ENCODE measurements around the gene FUBP1.

The FUBP1 gene

DNA sequence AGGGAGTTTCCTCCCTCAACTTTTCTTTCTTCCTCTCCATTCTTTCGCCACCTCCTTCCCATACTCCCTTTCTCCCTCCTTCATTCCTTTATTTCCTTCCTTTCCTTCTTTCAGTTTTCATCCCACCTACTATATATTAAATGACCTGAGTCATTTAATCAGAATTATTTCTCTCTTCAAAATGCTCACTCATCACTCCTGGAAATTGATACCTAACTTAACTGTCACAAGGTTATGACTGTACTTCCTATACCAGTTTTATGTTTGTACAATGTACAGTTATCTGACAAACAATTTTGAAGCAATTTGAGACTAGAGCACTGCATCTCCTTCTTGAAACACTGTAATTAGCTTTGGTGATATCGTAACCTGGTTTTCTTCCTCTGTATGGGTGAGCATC is 49.1 kb downstream of the FUBP1 start:
- Histone ChIP-seq H3K9ac (ENCODE audit: low read length) (no peak overlapping the region), H3K9me3 (ENCODE audit: control insufficient read depth, low read length) (no peaks in the 10 kb centered on the region), H2BK12ac (ENCODE audit: low read length in 2 of 2) (no peak overlapping the region), H3K36me3 (ENCODE audit: control insufficient read depth in 1 of 2, insufficient read depth in 2 of 2, low read depth in 1 of 2, low read length in 2 of 2) (peaks cover 11 to 50% of the 10 kb centered on the region in 2 experiments), H3K4ac (ENCODE audit: low read depth in 1 of 2, low read length in 2 of 2) (no peak overlapping the region), H2BK5ac (ENCODE audit: low read depth, low read length, poor library complexity, severe bottlenecking) (no peak overlapping the region), H3K27me3 (ENCODE audit: control insufficient read depth in 1 of 2, insufficient read depth in 1 of 2, low read length in 2 of 2) (no peaks in the 10 kb centered on the region), H2BK15ac (ENCODE audit: low read depth, poor library complexity, severe bottlenecking) (no peak overlapping the region), H3K79me1 (replicated peaks; ENCODE audit: low read length, poor library complexity, severe bottlenecking) (peaks cover 10% of the 10 kb centered on the region), H3K4me2 (ENCODE audit: low read length, poor library complexity, severe bottlenecking) (no peak overlapping the region), H4K8ac (ENCODE audit: low read length) (no peak overlapping the region), H3K4me3 (ENCODE audit: insufficient read depth in 1 of 2, low read depth in 1 of 2, low read length in 2 of 2) (no peak overlapping the region), H3K23ac (ENCODE audit: low read length in 2 of 2) (no peak overlapping the region), H4K91ac (ENCODE audit: low read length) (no peak overlapping the region), H3K4me1 (ENCODE audit: control insufficient read depth, insufficient read depth, low read depth, low read length) (peaks cover 3% of the 10 kb centered on the region), H3K18ac (ENCODE audit: low read depth in 1 of 2, low read length in 2 of 2) (no peak overlapping the region), H3K14ac (ENCODE audit: low read length in 2 of 2) (no peak overlapping the region), H3K27ac (ENCODE audit: low read length, poor library complexity, severe bottlenecking) (no peak overlapping the region), H2AK5ac (ENCODE audit: low read length, severe bottlenecking) (no peak overlapping the region), H2AFZ (ENCODE audit: low read depth, low read length) (no peak overlapping the region), H2BK120ac (ENCODE audit: low read depth, low read length) (no peak overlapping the region)
- no peak for DNase-seq
- 100% methylated on average over 2 of the region's 2 CpGs for WGBS

DNA sequence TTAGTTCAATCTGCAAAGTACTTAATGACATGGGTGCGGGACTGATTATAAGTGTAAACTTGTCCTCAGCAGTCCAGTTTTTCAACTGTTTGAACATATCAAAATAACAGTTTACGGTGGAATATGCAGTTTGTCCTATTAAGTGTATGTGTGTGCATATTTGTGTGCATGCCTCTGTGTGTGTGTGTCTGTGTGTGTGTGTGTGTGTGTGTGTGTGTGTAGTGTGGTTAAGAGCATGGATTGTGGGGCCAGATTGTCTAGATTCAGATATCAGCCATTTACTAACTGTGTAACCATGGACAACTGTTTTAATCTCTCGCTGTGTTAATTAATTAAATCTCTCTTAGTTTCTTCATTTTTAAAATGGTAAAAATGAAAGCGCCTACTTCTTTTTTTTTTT is 51.5 kb downstream of the FUBP1 start:
- H3K9me3 ChIP-seq (ENCODE audit: control insufficient read depth, low read length), result no peaks in the 10 kb centered on the region
- H3K79me1 ChIP-seq (replicated peaks; ENCODE audit: low read length, poor library complexity, severe bottlenecking), result peaks cover 3% of the 10 kb centered on the region
- no peaks in the 10 kb centered on the region for H3K4me1 ChIP-seq (ENCODE audit: control insufficient read depth, insufficient read depth, low read depth, low read length)
- H3K27me3 ChIP-seq (ENCODE audit: control insufficient read depth in 1 of 2, insufficient read depth in 1 of 2, low read length in 2 of 2), result no peaks in the 10 kb centered on the region
- WGBS, result 100% methylated on average over 2 of the region's 4 CpGs
- no peak overlapping the region for H2AFZ ChIP-seq (ENCODE audit: low read depth, low read length)
- H2BK15ac ChIP-seq (ENCODE audit: low read depth, poor library complexity, severe bottlenecking), result no peak overlapping the region
- no peak for DNase-seq
- H3K18ac ChIP-seq (ENCODE audit: low read depth in 1 of 2, low read length in 2 of 2), result no peak overlapping the region
- no peak overlapping the region for H2AK5ac ChIP-seq (ENCODE audit: low read length, severe bottlenecking)
- H3K36me3 ChIP-seq (ENCODE audit: control insufficient read depth in 1 of 2, insufficient read depth in 2 of 2, low read depth in 1 of 2, low read length in 2 of 2), result peaks cover 6 to 55% of the 10 kb centered on the region in 2 experiments
- H3K4me2 ChIP-seq (ENCODE audit: low read length, poor library complexity, severe bottlenecking), result no peak overlapping the region
- no peak overlapping the region for H2BK120ac ChIP-seq (ENCODE audit: low read depth, low read length)
- H2BK12ac ChIP-seq (ENCODE audit: low read length in 2 of 2), result no peak overlapping the region
- no peak overlapping the region for H3K23ac ChIP-seq (ENCODE audit: low read length in 2 of 2)
- no peak overlapping the region for H4K91ac ChIP-seq (ENCODE audit: low read length)
- no peak overlapping the region for H3K4me3 ChIP-seq (ENCODE audit: insufficient read depth in 1 of 2, low read depth in 1 of 2, low read length in 2 of 2)
- H3K14ac ChIP-seq (ENCODE audit: low read length in 2 of 2), result no peak overlapping the region
- no peak overlapping the region for H3K27ac ChIP-seq (ENCODE audit: low read length, poor library complexity, severe bottlenecking)
- no peak overlapping the region for H2BK5ac ChIP-seq (ENCODE audit: low read depth, low read length, poor library complexity, severe bottlenecking)
- no peak overlapping the region for H4K8ac ChIP-seq (ENCODE audit: low read length)
- H3K4ac ChIP-seq (ENCODE audit: low read depth in 1 of 2, low read length in 2 of 2), result no peak overlapping the region
- no peak overlapping the region for H3K9ac ChIP-seq (ENCODE audit: low read length)

DNA sequence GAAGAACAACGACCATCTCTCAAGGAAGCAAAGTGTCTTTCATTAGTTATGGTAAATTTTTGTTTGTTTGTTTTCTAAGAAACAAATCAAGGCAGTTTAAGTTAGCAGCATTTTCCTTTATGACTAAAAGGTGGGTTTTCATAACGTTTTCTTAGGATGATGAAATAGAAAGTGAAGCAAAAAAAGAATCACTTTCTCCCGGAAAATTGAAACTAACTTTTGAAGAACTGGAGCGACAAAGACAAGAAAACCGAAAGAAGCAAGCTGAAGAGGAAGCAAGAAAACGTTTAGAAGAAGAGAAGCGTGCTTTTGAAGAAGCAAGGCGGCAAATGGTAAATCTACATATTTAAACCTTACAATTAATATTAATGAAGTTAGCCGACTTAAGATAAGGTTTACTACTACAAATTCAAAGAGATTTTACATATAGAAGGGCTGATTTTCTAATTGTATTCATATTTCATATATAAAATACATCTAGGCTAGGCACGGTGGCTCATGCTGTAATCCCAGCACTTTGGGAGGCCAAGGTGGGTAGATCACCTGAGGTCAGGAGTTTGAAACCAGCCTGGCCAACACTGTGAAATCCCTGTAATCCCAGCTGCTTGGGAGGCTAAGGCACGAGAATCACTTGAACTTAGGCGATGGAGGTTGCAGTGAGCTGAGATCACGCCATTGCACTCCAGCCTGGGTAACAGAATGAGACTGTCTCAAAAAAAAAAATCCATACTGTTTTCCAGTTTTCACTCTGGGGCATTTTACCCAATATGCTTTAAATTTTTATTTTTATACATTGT is 52.1 kb downstream of the FUBP1 start:
- WGBS, result 86% methylated on average over 9 of the region's 13 CpGs
- no peak overlapping the region for H3K9ac ChIP-seq (ENCODE audit: low read length)
- H2BK12ac ChIP-seq (ENCODE audit: low read length in 2 of 2), result no peak overlapping the region
- no peak overlapping the region for H2BK120ac ChIP-seq (ENCODE audit: low read depth, low read length)
- H3K14ac ChIP-seq (ENCODE audit: low read length in 2 of 2), result no peak overlapping the region
- no peak overlapping the region for H4K8ac ChIP-seq (ENCODE audit: low read length)
- H4K91ac ChIP-seq (ENCODE audit: low read length), result no peak overlapping the region
- H3K36me3 ChIP-seq (ENCODE audit: control insufficient read depth in 1 of 2, insufficient read depth in 2 of 2, low read depth in 1 of 2, low read length in 2 of 2), result peaks cover 7 to 55% of the 10 kb centered on the region in 2 experiments
- no peaks in the 10 kb centered on the region for H3K9me3 ChIP-seq (ENCODE audit: control insufficient read depth, low read length)
- no peak overlapping the region for H2BK5ac ChIP-seq (ENCODE audit: low read depth, low read length, poor library complexity, severe bottlenecking)
- H3K4me2 ChIP-seq (ENCODE audit: low read length, poor library complexity, severe bottlenecking), result no peak overlapping the region
- no peak overlapping the region for H3K4ac ChIP-seq (ENCODE audit: low read depth in 1 of 2, low read length in 2 of 2)
- H3K4me1 ChIP-seq (ENCODE audit: control insufficient read depth, insufficient read depth, low read depth, low read length), result no peaks in the 10 kb centered on the region
- H2BK15ac ChIP-seq (ENCODE audit: low read depth, poor library complexity, severe bottlenecking), result no peak overlapping the region
- H3K27ac ChIP-seq (ENCODE audit: low read length, poor library complexity, severe bottlenecking), result no peak overlapping the region
- H3K18ac ChIP-seq (ENCODE audit: low read depth in 1 of 2, low read length in 2 of 2), result no peak overlapping the region
- H3K27me3 ChIP-seq (ENCODE audit: control insufficient read depth in 1 of 2, insufficient read depth in 1 of 2, low read length in 2 of 2), result no peaks in the 10 kb centered on the region
- H2AFZ ChIP-seq (ENCODE audit: low read depth, low read length), result no peak overlapping the region
- H3K4me3 ChIP-seq (ENCODE audit: insufficient read depth in 1 of 2, low read depth in 1 of 2, low read length in 2 of 2), result no peak overlapping the region
- no peak for DNase-seq
- no peak overlapping the region for H2AK5ac ChIP-seq (ENCODE audit: low read length, severe bottlenecking)
- peaks cover 4% of the 10 kb centered on the region for H3K79me1 ChIP-seq (replicated peaks; ENCODE audit: low read length, poor library complexity, severe bottlenecking)
- no peak overlapping the region for H3K23ac ChIP-seq (ENCODE audit: low read length in 2 of 2)

DNA sequence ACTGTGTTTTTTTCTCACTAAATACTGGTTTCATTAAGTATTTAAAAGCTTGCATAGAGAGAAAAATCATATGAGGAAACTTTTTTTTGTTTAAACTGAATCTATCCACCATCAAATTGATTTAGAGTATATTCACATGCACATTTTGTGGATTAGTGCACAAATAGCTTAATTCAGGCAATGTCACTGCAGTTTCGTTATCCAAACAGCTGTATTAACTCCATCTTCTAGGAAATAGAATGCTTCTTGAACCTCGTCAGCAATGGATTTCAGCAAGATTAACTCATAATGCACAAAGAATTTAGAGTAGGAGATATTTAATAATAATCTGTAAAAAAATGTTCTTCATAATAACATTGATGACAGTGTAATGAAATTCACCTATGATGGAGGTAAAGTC is 52.9 kb downstream of the FUBP1 start:
- Histone ChIP-seq H2BK5ac (ENCODE audit: low read depth, low read length, poor library complexity, severe bottlenecking) (no peak overlapping the region), H3K9ac (ENCODE audit: low read length) (no peak overlapping the region), H3K4me2 (ENCODE audit: low read length, poor library complexity, severe bottlenecking) (no peak overlapping the region), H3K27me3 (ENCODE audit: control insufficient read depth in 1 of 2, insufficient read depth in 1 of 2, low read length in 2 of 2) (no peaks in the 10 kb centered on the region), H4K8ac (ENCODE audit: low read length) (no peak overlapping the region), H4K91ac (ENCODE audit: low read length) (no peak overlapping the region), H2BK120ac (ENCODE audit: low read depth, low read length) (no peak overlapping the region), H2AK5ac (ENCODE audit: low read length, severe bottlenecking) (no peak overlapping the region), H3K14ac (ENCODE audit: low read length in 2 of 2) (no peak overlapping the region), H3K27ac (ENCODE audit: low read length, poor library complexity, severe bottlenecking) (no peak overlapping the region), H3K36me3 (ENCODE audit: control insufficient read depth in 1 of 2, insufficient read depth in 2 of 2, low read depth in 1 of 2, low read length in 2 of 2) (peaks cover 11 to 58% of the 10 kb centered on the region in 2 experiments), H3K4ac (ENCODE audit: low read depth in 1 of 2, low read length in 2 of 2) (no peak overlapping the region), H3K9me3 (ENCODE audit: control insufficient read depth, low read length) (no peaks in the 10 kb centered on the region), H3K23ac (ENCODE audit: low read length in 2 of 2) (no peak overlapping the region), H2AFZ (ENCODE audit: low read depth, low read length) (no peak overlapping the region), H3K79me1 (replicated peaks; ENCODE audit: low read length, poor library complexity, severe bottlenecking) (peaks cover 8% of the 10 kb centered on the region), H3K4me1 (ENCODE audit: control insufficient read depth, insufficient read depth, low read depth, low read length) (peaks cover 2% of the 10 kb centered on the region), H3K4me3 (ENCODE audit: insufficient read depth in 1 of 2, low read depth in 1 of 2, low read length in 2 of 2) (no peak overlapping the region), H2BK12ac (ENCODE audit: low read length in 2 of 2) (no peak overlapping the region), H2BK15ac (ENCODE audit: low read depth, poor library complexity, severe bottlenecking) (no peak overlapping the region), H3K18ac (ENCODE audit: low read depth in 1 of 2, low read length in 2 of 2) (no peak overlapping the region)
- no peak for DNase-seq
- WGBS, result no CpG with 5 or more reads among the region's 2 CpGs

Data from mesenchymal stem cell (in vitro differentiated cells and primary cell).